GM03348 (cell line): ENCODE measurements around the gene MARCHF11.

Experiments used
- DNase-seq: peaks from one replicate; pipeline ENCODE4 v3.0.0; 2012; ENCODE audit warnings: low spot score

MARCHF11 gene

GRCh38 chr5:16051246-16051755 is 128.3 kb downstream of the MARCHF11 start:
- peak; percentile 21 for DNase-seq

DNA sequence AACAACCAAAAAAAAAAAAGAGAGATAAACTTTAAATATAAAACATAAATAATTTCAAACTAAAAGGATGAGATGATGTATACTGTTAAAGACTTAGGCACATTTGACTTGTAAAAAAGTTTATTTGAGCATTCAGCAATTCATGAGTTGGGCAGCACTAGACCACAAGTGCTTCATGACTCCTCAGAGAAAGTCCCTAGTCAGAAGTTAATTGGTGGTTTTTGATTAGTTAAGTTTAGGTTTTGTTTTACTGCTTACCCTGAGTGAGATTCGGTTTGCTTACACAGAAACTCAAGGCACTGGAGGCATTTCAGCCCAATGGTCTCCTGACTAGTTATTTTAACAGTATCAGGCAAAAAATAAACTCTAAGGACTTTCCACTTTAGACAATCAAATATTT is 129.2 kb downstream of the MARCHF11 start:
- DNase-seq: no peak

DNA sequence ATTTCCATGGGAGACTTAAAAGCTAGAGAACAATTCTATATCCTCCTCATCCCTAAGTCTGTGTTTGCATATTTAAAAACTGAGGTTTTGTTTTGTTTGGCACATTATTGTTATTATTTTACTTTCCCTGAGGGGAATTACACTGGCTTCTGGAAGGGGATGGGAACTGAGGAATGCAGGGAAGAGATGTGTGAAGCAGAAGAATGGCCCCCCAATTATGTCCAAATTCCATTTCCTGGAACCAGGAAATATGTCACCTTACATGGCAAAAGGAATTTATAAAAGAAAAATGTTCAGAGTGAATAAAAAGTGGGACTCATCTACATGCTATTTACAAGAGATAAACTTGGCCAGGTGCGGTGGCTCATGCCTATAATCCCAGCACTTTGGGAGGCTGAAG is 129.8 kb downstream of the MARCHF11 start:
- no peak for DNase-seq

GRCh38 chr5:16048132-16048531 is 131.5 kb downstream of the MARCHF11 start:
- DNase-seq: no peak

DNA sequence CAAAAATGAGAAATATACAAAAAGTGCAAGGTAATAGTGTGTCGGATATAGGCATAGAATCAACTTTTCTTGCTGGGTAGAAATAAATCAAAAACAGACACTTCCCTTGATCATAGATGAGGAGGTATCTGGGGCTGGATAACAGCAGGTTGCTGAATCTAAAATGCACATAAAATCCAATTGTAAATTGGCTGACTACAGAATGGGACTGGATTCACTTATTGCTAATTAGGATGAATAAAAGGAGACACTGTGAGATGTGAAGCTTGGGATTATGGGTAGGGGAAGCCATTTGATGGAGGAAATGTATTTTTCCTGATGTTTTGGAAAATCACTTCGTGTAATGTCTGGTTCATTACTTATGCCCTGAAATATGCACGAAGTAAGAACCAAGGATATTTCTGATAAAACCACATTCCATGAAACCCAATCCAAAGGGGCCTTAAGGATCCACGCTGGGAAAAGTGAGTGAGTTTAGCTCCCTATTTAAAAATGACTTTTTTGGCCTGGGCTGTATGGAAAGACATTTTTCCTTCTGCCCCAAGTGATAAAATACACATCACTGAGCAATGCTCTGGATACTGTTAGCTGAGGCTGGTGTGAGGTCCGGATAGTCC is 136.1 kb downstream of the MARCHF11 start:
- DNase-seq: no peak

DNA sequence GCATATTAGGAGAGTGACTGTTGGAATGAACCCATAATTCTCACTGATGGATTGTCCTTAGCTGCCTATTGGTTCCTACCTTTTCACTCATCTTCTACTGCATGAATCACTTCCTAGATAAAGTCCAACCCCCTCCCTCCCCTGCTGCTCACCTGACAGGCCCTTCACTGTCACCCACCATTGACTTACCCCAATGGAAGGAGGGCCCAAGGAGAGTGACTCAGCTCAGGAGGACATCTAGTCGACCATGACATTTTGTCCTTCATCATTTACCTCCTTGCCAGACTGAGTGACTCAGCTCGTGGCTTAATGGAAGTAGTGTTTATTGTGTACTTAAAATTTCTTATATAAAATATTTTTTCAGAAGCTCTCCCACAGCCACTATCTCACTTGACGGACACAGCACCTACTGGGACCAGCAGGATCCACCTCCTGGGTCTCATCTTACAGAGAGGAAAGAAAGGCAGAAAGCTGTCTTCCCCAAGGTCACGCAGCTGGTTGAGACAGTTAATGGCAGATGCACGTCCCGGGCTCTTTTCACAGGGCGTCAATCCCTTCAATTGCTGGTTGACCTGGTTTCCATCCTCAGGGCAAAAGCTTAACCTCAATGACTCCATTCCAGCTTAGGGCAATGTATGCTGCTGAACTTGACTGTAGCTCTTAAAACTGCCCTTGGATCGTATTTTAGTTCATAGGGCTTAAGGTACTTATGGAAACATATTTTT is 142.3 kb downstream of the MARCHF11 start:
- DNase-seq: no peak

- DNase-seq: no peak
These were observed 145.1 kb downstream of the MARCHF11 start for GRCh38 chr5:16034319-16035001.

DNA sequence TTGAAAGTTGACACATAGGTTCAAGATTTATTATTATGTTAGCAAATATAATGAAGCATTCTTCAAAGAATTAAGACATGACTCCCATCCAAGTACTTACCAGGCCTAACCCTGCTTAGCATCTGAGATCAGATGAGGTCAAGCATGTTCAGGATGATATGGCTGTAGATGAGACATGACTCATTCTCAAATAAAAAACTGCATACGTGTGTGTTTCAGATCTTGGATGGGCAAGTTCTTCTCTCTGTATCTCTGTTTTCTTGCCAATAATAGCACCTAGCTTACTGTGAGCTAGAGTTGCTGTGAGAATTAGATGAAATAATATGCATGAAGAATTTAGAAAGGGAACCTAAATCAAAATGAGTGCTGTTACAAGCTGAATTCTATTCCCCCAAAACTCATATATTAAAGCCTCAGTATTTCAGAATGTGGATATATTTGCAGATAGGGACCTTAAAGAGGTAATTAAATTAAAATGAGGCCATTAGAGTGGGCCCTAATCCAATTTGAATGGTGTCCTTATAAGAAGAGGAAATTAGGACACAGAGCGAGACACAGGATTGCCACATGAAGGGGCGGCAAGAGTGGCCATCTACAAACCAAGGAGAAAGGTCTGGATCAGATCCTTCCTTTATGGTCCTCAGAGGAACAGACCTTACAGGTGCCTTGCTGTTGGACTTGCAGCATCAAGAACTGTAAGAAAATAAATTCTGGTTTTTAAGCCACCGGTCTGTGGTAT is 146.2 kb downstream of the MARCHF11 start:
- no peak for DNase-seq

GRCh38 chr5:16028708-16029107 is 150.9 kb downstream of the MARCHF11 start:
- DNase-seq: no peak

GRCh38 chr5:16025681-16026080 is 153.9 kb downstream of the MARCHF11 start:
- DNase-seq: peak; percentile 3

- DNase-seq: no peak
These were observed 160.6 kb downstream of the MARCHF11 start for GRCh38 chr5:16018970-16019369.

DNA sequence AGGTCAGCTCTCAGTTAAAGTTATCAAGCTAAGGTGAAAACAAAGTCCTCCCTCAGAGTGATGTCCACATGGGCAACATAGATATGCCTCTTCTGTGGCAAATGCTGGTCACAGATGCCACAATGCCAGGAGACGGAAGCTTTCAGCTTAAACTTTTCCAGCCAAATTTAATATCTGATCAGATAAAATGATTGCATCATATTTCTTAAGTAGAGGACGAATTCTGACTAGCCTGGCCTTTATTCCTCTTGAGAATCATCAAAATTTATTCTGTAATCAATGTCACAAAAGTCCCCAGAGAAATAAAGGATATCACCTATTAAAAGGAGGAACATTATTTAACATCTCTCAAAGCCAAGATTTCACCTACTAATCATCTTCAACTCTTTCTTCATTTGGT is 161.9 kb downstream of the MARCHF11 start:
- no peak for DNase-seq
